Neural progenitor cell (in vitro differentiated cells): Measurements from ENCODE around the gene GLCCI1. TPM values are rescaled to one million over a fixed set of nuclear protein-coding genes. Genes with fewer than 3 reads are reported as not detected.
"Not testable (repeated sequence)": the region's sequence is repeated elsewhere in the genome, so short reads cannot be mapped to it uniquely, and the experiment has no call there.

ENCODE experiments used
- DNase-seq: peaks from one replicate; pipeline ENCODE4 v3.0.0-alpha.2; 2016; ENCODE audit warnings: low spot score
- H2AFZ ChIP-seq: fragments of 200-600 bp; sonication (generic); replicated peaks from 2 replicates; pipeline ENCODE4 v1.6.1; 2016; ENCODE audit warnings: antibody characterized with exemption
- H3F3A ChIP-seq: fragments of 200-600 bp; sonication (generic); 2 replicates; pipeline ENCODE4 v1.6.1; 2016; ENCODE audit warnings: antibody characterized with exemption, low read depth
- H3K27ac ChIP-seq: fragments of 200-600 bp; sonication (generic); 2 replicates; pipeline ENCODE4 v1.5.1; 2016; ENCODE audit warnings: mild to moderate bottlenecking
- H3K27me3 ChIP-seq: fragments of 200-600 bp; sonication (generic); 2 replicates; pipeline ENCODE4 v1.6.1; 2016; ENCODE audit warnings: mild to moderate bottlenecking, moderate library complexity
- H3K36me3 ChIP-seq: fragments of 200-600 bp; sonication (generic); 2 replicates; pipeline ENCODE4 v1.5.1; 2016
- H3K4me1 ChIP-seq: fragments of 200-600 bp; sonication (generic); 2 replicates; pipeline ENCODE4 v1.6.1; 2016; ENCODE audit warnings: mixed run types
- H3K4me2 ChIP-seq: fragments of 200-600 bp; sonication (generic); 2 replicates; pipeline ENCODE4 v1.6.1; 2016
- H3K4me3 ChIP-seq: fragments of 200-600 bp; sonication (generic); 2 replicates; pipeline ENCODE4 v1.5.1; 2016
- H3K79me2 ChIP-seq: fragments of 200-600 bp; sonication (generic); 2 replicates; pipeline ENCODE4 v1.6.1; 2016; ENCODE audit warnings: low read depth
- H3K9ac ChIP-seq: fragments of 200-600 bp; sonication (generic); 2 replicates; pipeline ENCODE4 v1.6.1; 2016
- H3K9me3 ChIP-seq: fragments of 200-600 bp; sonication (generic); 2 replicates; pipeline ENCODE4 v1.5.1; 2016; ENCODE audit warnings: low read depth
- H4K20me1 ChIP-seq: fragments of 200-600 bp; sonication (generic); 2 replicates; pipeline ENCODE4 v1.6.1; 2016; ENCODE audit warnings: low read depth
- H3K27ac Mint-ChIP-seq: 3 replicates; pipeline ENCODE4 v1.8.0; 2021; ENCODE audit warnings: mixed read lengths
- H3K27me3 Mint-ChIP-seq: 2 replicates; pipeline ENCODE4 v1.8.0; 2022; ENCODE audit warnings: low read depth, mild to moderate bottlenecking, inconsistent platforms, moderate library complexity, mixed read lengths; ENCODE audit not compliant: insufficient read depth
- H3K36me3 Mint-ChIP-seq: 3 replicates; pipeline ENCODE4 v1.8.0; 2021; ENCODE audit warnings: mixed read lengths
- H3K4me1 Mint-ChIP-seq: 3 replicates; pipeline ENCODE4 v1.8.0; 2021; ENCODE audit warnings: mixed read lengths
- H3K4me3 Mint-ChIP-seq: 3 replicates; pipeline ENCODE4 v1.8.0; 2021; ENCODE audit warnings: mild to moderate bottlenecking, moderate library complexity, mixed read lengths
- H3K9me3 Mint-ChIP-seq: 3 replicates; pipeline ENCODE4 v1.8.0; 2020; ENCODE audit warnings: mixed read lengths
- EZH2 ChIP-seq: fragments of 200-600 bp; sonication (generic); IDR thresholded peaks from 2 replicates; pipeline ENCODE4 v1.6.1; 2017; ENCODE audit warnings: antibody characterized with exemption, mild to moderate bottlenecking, moderate library complexity
- EZH2phosphoT487 ChIP-seq: fragments of 200-600 bp; sonication (generic); IDR thresholded peaks from 2 replicates; pipeline ENCODE4 v1.6.1; 2017; ENCODE audit warnings: antibody characterized with exemption
- total RNA-seq: library from RNA; depleted of rRNA; stranded (reverse); fragments of >200 nt; gene quantifications from 2 replicates; pipeline ENCODE4 v1.2.3, GENCODE V29; 2015; ENCODE audit warnings: low replicate concordance
- TF ChIP-seq, protein P1 (sequence below): fragments of 200-600 bp; sonication (generic); IDR thresholded peaks from 2 replicates; pipeline ENCODE4 v1.5.1; 2017; ENCODE audit warnings: antibody characterized with exemption, mild to moderate bottlenecking

GLCCI1 gene
- total RNA-seq, 1 donor from 2014 or later: 78.0 TPM

DNA sequence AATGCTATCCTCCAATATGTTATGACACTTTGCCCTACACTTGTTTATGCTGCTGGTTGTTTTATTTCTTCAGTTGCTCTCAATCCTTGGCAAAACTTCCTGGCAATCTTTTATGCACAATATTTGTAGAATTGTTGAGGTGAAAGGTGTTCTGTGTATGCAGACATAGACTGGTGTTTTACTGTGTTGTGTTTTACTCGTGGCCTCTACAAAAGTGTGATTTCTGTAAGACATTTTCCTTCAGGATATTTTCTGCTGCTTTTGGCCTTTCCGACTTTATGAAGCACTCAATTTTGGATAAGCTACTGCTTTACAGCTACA, 21.8 kb downstream of the GLCCI1 start:
- Histone ChIP-seq H3F3A (no peaks in the 10 kb centered on the region), H3K4me1 (no peaks in the 10 kb centered on the region), H3K36me3 (peaks cover 10% of the 10 kb centered on the region), H3K9me3 (peaks cover 11% of the 10 kb centered on the region), H3K4me3 (no peak overlapping the region), H3K4me2 (no peak overlapping the region), H3K27ac (no peak overlapping the region), H3K9ac (no peak overlapping the region), H4K20me1 (peaks cover 25% of the 10 kb centered on the region), H2AFZ (no peak overlapping the region), H3K27me3 (no peaks in the 10 kb centered on the region), H3K79me2 (peaks cover 98% of the 10 kb centered on the region)
- Mint-ChIP-seq H3K4me1 (no peaks in the 10 kb centered on the region), H3K4me3 (no peak overlapping the region), H3K9me3 (peaks cover 26% of the 10 kb centered on the region), H3K27me3 (peaks cover 2% of the 10 kb centered on the region), H3K27ac (no peak overlapping the region), H3K36me3 (peaks cover 10% of the 10 kb centered on the region)
- no peak for DNase-seq
- no peak for TF ChIP-seq EZH2

DNA sequence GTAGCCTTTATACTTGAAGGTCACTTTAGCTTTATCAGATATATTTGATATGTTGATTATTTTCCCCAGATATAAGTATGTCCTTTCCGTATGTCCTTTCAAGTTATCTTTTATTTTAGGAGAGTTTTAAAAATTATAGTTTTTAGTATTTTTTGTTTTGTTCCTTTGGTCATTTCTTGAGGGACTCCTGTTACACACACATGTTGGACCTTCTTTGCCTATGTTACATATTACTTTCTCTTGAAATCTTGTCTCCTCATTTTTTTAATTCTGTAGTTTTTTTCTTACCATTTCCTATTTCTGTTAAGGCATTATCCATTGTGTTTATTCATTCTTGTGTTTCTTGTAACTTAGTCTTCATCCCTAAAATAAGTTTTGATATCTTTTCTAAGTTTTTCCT, 23.9 kb downstream of the GLCCI1 start:
- H3K4me3 ChIP-seq: no peak overlapping the region
- peaks cover 4% of the 10 kb centered on the region for H3F3A ChIP-seq
- Mint-ChIP-seq H3K9me3 (peaks cover 34% of the 10 kb centered on the region), H3K36me3 (peaks cover 11% of the 10 kb centered on the region), H3K27me3 (peaks cover 2% of the 10 kb centered on the region), H3K4me1 (no peaks in the 10 kb centered on the region), H3K27ac (no peak overlapping the region), H3K4me3 (no peak overlapping the region)
- peaks cover 10% of the 10 kb centered on the region for H3K36me3 ChIP-seq
- H2AFZ ChIP-seq: no peak overlapping the region
- H3K9me3 ChIP-seq: peaks cover 11% of the 10 kb centered on the region
- peak; percentile 9 for DNase-seq
- H3K27ac ChIP-seq: no peak overlapping the region
- TF ChIP-seq EZH2 (no peak), EZH2phosphoT487 (no peak)
- TF ChIP-seq, protein P1, sequence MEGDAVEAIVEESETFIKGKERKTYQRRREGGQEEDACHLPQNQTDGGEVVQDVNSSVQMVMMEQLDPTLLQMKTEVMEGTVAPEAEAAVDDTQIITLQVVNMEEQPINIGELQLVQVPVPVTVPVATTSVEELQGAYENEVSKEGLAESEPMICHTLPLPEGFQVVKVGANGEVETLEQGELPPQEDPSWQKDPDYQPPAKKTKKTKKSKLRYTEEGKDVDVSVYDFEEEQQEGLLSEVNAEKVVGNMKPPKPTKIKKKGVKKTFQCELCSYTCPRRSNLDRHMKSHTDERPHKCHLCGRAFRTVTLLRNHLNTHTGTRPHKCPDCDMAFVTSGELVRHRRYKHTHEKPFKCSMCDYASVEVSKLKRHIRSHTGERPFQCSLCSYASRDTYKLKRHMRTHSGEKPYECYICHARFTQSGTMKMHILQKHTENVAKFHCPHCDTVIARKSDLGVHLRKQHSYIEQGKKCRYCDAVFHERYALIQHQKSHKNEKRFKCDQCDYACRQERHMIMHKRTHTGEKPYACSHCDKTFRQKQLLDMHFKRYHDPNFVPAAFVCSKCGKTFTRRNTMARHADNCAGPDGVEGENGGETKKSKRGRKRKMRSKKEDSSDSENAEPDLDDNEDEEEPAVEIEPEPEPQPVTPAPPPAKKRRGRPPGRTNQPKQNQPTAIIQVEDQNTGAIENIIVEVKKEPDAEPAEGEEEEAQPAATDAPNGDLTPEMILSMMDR: no peak
- H3K9ac ChIP-seq: no peak overlapping the region
- H3K4me2 ChIP-seq: no peak overlapping the region
- peaks cover 100% of the 10 kb centered on the region for H3K79me2 ChIP-seq
- H3K4me1 ChIP-seq: no peaks in the 10 kb centered on the region
- no peaks in the 10 kb centered on the region for H3K27me3 ChIP-seq
- peaks cover 4% of the 10 kb centered on the region for H4K20me1 ChIP-seq

DNA sequence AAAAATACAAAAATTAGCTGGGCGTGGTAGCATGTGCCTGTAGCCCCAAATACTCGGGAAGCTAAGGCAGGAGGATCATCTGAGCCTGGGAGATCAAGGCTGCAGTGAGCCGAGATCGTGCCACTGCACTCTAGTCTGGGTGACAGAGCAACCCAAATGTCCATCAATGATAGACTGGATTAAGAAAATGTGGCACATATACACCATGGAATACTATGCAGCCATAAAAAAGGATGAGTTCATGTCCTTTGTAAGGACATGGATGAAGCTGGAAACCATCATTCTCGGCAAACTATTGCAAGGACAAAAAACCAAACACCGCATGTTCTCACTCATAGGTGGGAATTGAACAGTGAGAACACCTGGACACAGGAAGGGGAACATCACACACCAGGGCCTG, 26.8 kb downstream of the GLCCI1 start:
- not testable (repeated sequence) for H3F3A ChIP-seq, H3K27ac Mint-ChIP-seq, DNase-seq, H4K20me1 ChIP-seq, H3K4me3 Mint-ChIP-seq, H3K27me3 ChIP-seq, H2AFZ ChIP-seq, H3K4me1 Mint-ChIP-seq, H3K36me3 ChIP-seq, H3K27ac ChIP-seq, H3K4me2 ChIP-seq, H3K27me3 Mint-ChIP-seq, H3K4me1 ChIP-seq, H3K9ac ChIP-seq, H3K4me3 ChIP-seq, H3K36me3 Mint-ChIP-seq
- Histone ChIP-seq H3K79me2 (peaks cover 100% of the 10 kb centered on the region), H3K9me3 (peaks cover 11% of the 10 kb centered on the region)
- H3K9me3 Mint-ChIP-seq: peaks cover 31% of the 10 kb centered on the region

DNA sequence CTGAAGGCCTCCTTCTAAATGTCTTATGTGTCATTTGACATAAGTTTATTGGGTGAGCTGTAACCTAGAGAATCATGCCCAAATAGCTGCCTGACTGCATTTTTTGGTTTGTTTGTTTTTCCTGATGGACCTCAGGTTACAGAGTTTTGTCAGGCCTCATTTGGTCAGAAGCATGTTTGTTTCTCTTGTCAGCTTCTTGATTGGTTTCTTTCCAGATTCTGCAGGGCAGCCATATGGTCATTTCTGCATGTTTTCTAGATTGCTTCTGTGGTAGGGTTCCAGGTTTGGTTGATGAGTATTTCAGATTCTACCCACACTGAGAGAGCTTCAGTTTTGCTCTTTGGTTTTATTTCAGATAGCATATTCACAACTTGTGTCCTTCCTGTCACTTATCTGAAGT, 28.0 kb downstream of the GLCCI1 start:
- no peaks in the 10 kb centered on the region for H4K20me1 ChIP-seq
- no peak overlapping the region for H3K4me3 Mint-ChIP-seq
- no peaks in the 10 kb centered on the region for H3K27me3 ChIP-seq
- H3K9me3 ChIP-seq: peaks cover 11% of the 10 kb centered on the region
- no peak overlapping the region for H3K27ac Mint-ChIP-seq
- H3K4me2 ChIP-seq: no peak overlapping the region
- peaks cover 99% of the 10 kb centered on the region for H3K79me2 ChIP-seq
- H3K9ac ChIP-seq: no peak overlapping the region
- peaks cover 33% of the 10 kb centered on the region for H3K9me3 Mint-ChIP-seq
- H3K4me1 ChIP-seq: no peaks in the 10 kb centered on the region
- peaks cover 8% of the 10 kb centered on the region for H3K36me3 Mint-ChIP-seq
- DNase-seq: no peak
- H2AFZ ChIP-seq: no peak overlapping the region
- no peaks in the 10 kb centered on the region for H3K4me1 Mint-ChIP-seq
- H3K27ac ChIP-seq: no peak overlapping the region
- no peak overlapping the region for H3K4me3 ChIP-seq
- H3K36me3 ChIP-seq: peaks cover 10% of the 10 kb centered on the region
- TF ChIP-seq, protein P1: no peak
- TF ChIP-seq EZH2phosphoT487 (no peak), EZH2 (no peak)
- H3K27me3 Mint-ChIP-seq: no peaks in the 10 kb centered on the region
- H3F3A ChIP-seq: peaks cover 4% of the 10 kb centered on the region
